H1 (cell line): ENCODE results near the gene OMP. TPM values are rescaled to one million over a fixed set of nuclear protein-coding genes. Genes with fewer than 3 reads are reported as not detected.

Source experiments
- CTCF ChIA-PET: fragments of 300-600 bp; sonication (Branson Sonifier 250); formaldehyde crosslinking; loops from one replicate; lab custom pipeline; 2021; ENCODE audit not compliant: partially characterized antibody; lab: Charles Lee
- POLR2A ChIA-PET: fragments of 300-600 bp; sonication (Branson Sonifier 250); formaldehyde crosslinking; loops from one replicate; lab custom pipeline; 2021; ENCODE audit warnings: inconsistent platforms; ENCODE audit not compliant: partially characterized antibody; lab: Charles Lee
- DNase-seq, 2 experiments: peaks; one replicate each; pipeline versions ENCODE4 v3.0.0 to v3.0.0-alpha.2; 2010 to 2022; ENCODE audit warnings: low spot score in 2 of 2, low read depth in 1 of 2, mixed read lengths in 1 of 2
- FAIRE-seq: peaks from 2 replicates; lab custom pipeline; 2011; peaks lifted over from hg19 to GRCh38; lab: Jason Lieb, UNC
- H2AFZ ChIP-seq: 2 replicates; pipeline ENCODE4 v1.8.1; 2012; ENCODE audit warnings: low read length, inconsistent platforms
- H2AK5ac ChIP-seq: 2 replicates; pipeline ENCODE4 v1.6.1; 2013; ENCODE audit warnings: low read depth, low read length
- H2BK120ac ChIP-seq: replicated peaks from 2 replicates; pipeline ENCODE3; 2013; ENCODE audit warnings: low read depth, low read length, inconsistent platforms
- H2BK12ac ChIP-seq: 2 replicates; pipeline ENCODE4 v1.6.1; 2013; ENCODE audit warnings: low read depth, low read length
- H2BK15ac ChIP-seq: 2 replicates; pipeline ENCODE4 v1.6.1; 2013; ENCODE audit warnings: low read length
- H2BK20ac ChIP-seq: 2 replicates; pipeline ENCODE4 v1.6.1; 2013; ENCODE audit warnings: low read length
- H2BK5ac ChIP-seq: 2 replicates; pipeline ENCODE4 v1.6.1; 2013; ENCODE audit warnings: low read depth, low read length
- H3K14ac ChIP-seq: 2 replicates; pipeline ENCODE4 v1.6.1; 2013; ENCODE audit warnings: inconsistent platforms; ENCODE audit not compliant: insufficient read length
- H3K18ac ChIP-seq: 2 replicates; pipeline ENCODE4 v1.6.1; 2013; ENCODE audit warnings: low read length; ENCODE audit errors: extremely low read depth
- H3K23ac ChIP-seq: 2 replicates; pipeline ENCODE4 v1.6.1; 2013; ENCODE audit warnings: inconsistent platforms; ENCODE audit not compliant: insufficient read length
- H3K23me2 ChIP-seq: 2 replicates; pipeline ENCODE4 v1.6.1; 2013; ENCODE audit warnings: low read depth, low read length
- H3K27ac ChIP-seq: 2 replicates; pipeline ENCODE4 v1.6.1; 2011; ENCODE audit warnings: low read depth, low read length, inconsistent platforms
- H3K27me3 ChIP-seq, 4 experiments: replicated peaks in 1 of 4; 1 replicate in 1 of 4; 2 replicates in 3 of 4; pipeline versions ENCODE4 v1.6.1 to v1.8.1; 2011 to 2013; ENCODE audit warnings: low read length in 3 of 4, mild to moderate bottlenecking in 3 of 4, inconsistent platforms in 2 of 4, mixed read lengths in 2 of 4, moderate library complexity in 1 of 4; ENCODE audit not compliant: control insufficient read depth in 3 of 4, insufficient read depth in 3 of 4; ENCODE audit errors: extremely low read depth in 1 of 4
- H3K36me3 ChIP-seq, 4 experiments: 2 replicates each; pipeline versions ENCODE4 v1.6.1 to v1.8.1; 2011 to 2013; ENCODE audit warnings: mild to moderate bottlenecking in 4 of 4, low read length in 3 of 4, moderate library complexity in 2 of 4, control low read depth in 1 of 4, inconsistent platforms in 1 of 4; ENCODE audit not compliant: insufficient read depth in 4 of 4, control insufficient read depth in 2 of 4
- H3K4ac ChIP-seq: replicated peaks from 2 replicates; pipeline ENCODE3; 2013; ENCODE audit warnings: low read length, low read depth, mixed read lengths, inconsistent platforms; ENCODE audit not compliant: insufficient read length
- H3K4me1 ChIP-seq, 4 experiments: replicated peaks in 1 of 4; 1 replicate in 1 of 4; 2 replicates in 3 of 4; pipeline versions ENCODE4 v1.6.1 to v1.8.1; 2011 to 2013; ENCODE audit warnings: low read length in 3 of 4, inconsistent platforms in 2 of 4, mixed read lengths in 1 of 4; ENCODE audit not compliant: insufficient read depth in 4 of 4, control insufficient read depth in 3 of 4
- H3K4me2 ChIP-seq, 2 experiments: 2 replicates each; pipeline versions ENCODE4 v1.6.1 to v1.8.1; 2011 to 2013; ENCODE audit warnings: low read depth in 2 of 2, low read length in 2 of 2, control low read depth in 1 of 2, inconsistent platforms in 1 of 2, mild to moderate bottlenecking in 1 of 2; ENCODE audit not compliant: insufficient read depth in 1 of 2
- H3K4me3 ChIP-seq, 4 experiments: fragments of 200-600, 300-600 bp in 1 of 4; sonication (generic), shearing (Covaris generic), sonication (Bioruptor Twin) in 1 of 4; 2 replicates each; pipeline versions ENCODE4 v1.5.1 to v1.8.1; 2011 to 2016; ENCODE audit warnings: low read length in 4 of 4, low read depth in 3 of 4, control low read depth in 2 of 4, inconsistent platforms in 2 of 4, mild to moderate bottlenecking in 2 of 4, mixed read lengths in 1 of 4, moderate library complexity in 1 of 4; ENCODE audit not compliant: insufficient read depth in 2 of 4; ENCODE audit errors: extremely low read depth in 1 of 4
- H3K56ac ChIP-seq: replicated peaks from 2 replicates; pipeline ENCODE3; 2013; ENCODE audit warnings: low read depth, mild to moderate bottlenecking, mixed read lengths, low read length, inconsistent platforms; ENCODE audit not compliant: insufficient read length
- H3K79me1 ChIP-seq: 2 replicates; pipeline ENCODE4 v1.6.1; 2013; ENCODE audit warnings: low read depth, low read length, control low read depth
- H3K79me2 ChIP-seq, 2 experiments: 2 replicates each; pipeline versions ENCODE4 v1.6.1 to v1.8.1; 2012 to 2013; ENCODE audit warnings: low read length in 2 of 2, mild to moderate bottlenecking in 2 of 2, inconsistent platforms in 1 of 2; ENCODE audit not compliant: insufficient read depth in 2 of 2, control insufficient read depth in 1 of 2
- H3K9ac ChIP-seq, 4 experiments: replicated peaks in 1 of 4; 1 replicate in 1 of 4; 2 replicates in 3 of 4; pipeline versions ENCODE4 v1.6.1 to v1.8.1; 2011 to 2013; ENCODE audit warnings: low read depth in 3 of 4, low read length in 3 of 4, control low read depth in 2 of 4, mild to moderate bottlenecking in 2 of 4, moderate library complexity in 2 of 4, inconsistent platforms in 1 of 4; ENCODE audit errors: extremely low read depth in 1 of 4
- H3K9me3 ChIP-seq, 2 experiments: 2 replicates each; pipeline versions ENCODE4 v1.6.1 to v1.8.1; 2012 to 2013; ENCODE audit warnings: mild to moderate bottlenecking in 2 of 2, moderate library complexity in 2 of 2, control low read depth in 1 of 2, inconsistent platforms in 1 of 2, low read depth in 1 of 2, low read length in 1 of 2, mixed read lengths in 1 of 2; ENCODE audit not compliant: insufficient read depth in 2 of 2
- H4K20me1 ChIP-seq, 2 experiments: replicated peaks in 1 of 2; 2 replicates each; pipeline versions ENCODE3 to v1.8.1; 2011 to 2013; ENCODE audit warnings: inconsistent platforms in 2 of 2, low read length in 2 of 2, mild to moderate bottlenecking in 1 of 2; ENCODE audit not compliant: insufficient read depth in 2 of 2, control insufficient read depth in 1 of 2
- H4K5ac ChIP-seq: 2 replicates; pipeline ENCODE4 v1.6.1; 2013; ENCODE audit warnings: low read length, low read depth, mixed read lengths, inconsistent platforms; ENCODE audit not compliant: insufficient read length
- H4K8ac ChIP-seq: 2 replicates; pipeline ENCODE4 v1.8.0; 2013; ENCODE audit warnings: mild to moderate bottlenecking, moderate library complexity, low read length, inconsistent platforms; ENCODE audit not compliant: insufficient read depth; ENCODE audit errors: extremely low read depth
- H4K91ac ChIP-seq: replicated peaks from 2 replicates; pipeline ENCODE3; 2013; ENCODE audit warnings: low read length, mixed read lengths, inconsistent platforms; ENCODE audit not compliant: insufficient read length
- CHD2 ChIP-seq: IDR thresholded peaks from 2 replicates; pipeline ENCODE4 v1.6.1; 2012; ENCODE audit warnings: low read length, improper control_type of control experiment
- EZH2 ChIP-seq: fragments of 200-600 bp; sonication (generic); IDR thresholded peaks from 2 replicates; pipeline ENCODE4 v1.7.1; 2012; ENCODE audit warnings: low read depth, mild to moderate bottlenecking, moderate library complexity, low read length, inconsistent platforms; ENCODE audit not compliant: severe bottlenecking
- GABPA ChIP-seq: IDR thresholded peaks from 2 replicates; pipeline ENCODE4 v1.6.1; 2011; ENCODE audit warnings: mild to moderate bottlenecking, low read length, moderate library complexity, borderline replicate concordance; ENCODE audit not compliant: insufficient read depth
- KDM4A ChIP-seq: IDR thresholded peaks from one replicate; pipeline ENCODE4 v1.7.1; 2012; ENCODE audit warnings: low read depth, mild to moderate bottlenecking, moderate library complexity, low read length, inconsistent platforms; ENCODE audit not compliant: severe bottlenecking
- POLR2A ChIP-seq, 2 experiments: IDR thresholded peaks; 1 replicate in 1 of 2; 2 replicates in 1 of 2; pipeline ENCODE4 v1.6.1; 2011; ENCODE audit warnings: low read depth in 2 of 2, low read length in 2 of 2, mild to moderate bottlenecking in 2 of 2; ENCODE audit errors: control extremely low read depth in 1 of 2
- TBP ChIP-seq: IDR thresholded peaks from 2 replicates; pipeline ENCODE4 v1.6.1; 2011; ENCODE audit warnings: low read depth, low read length, improper control_type of control experiment
- WGBS, 2 experiments: shearing (Covaris generic) in 1 of 2; methylation state at CpG; one replicate each; pipeline versions ENCODE4 v1.1.6 to v1.1.7; 2013 to 2015; ENCODE audit warnings: low lambda C conversion rate in 2 of 2, mixed read lengths in 2 of 2, inconsistent platforms in 1 of 2, low coverage in 1 of 2, missing lambda C conversion rate in 1 of 2; ENCODE audit not compliant: insufficient replicate concordance in 2 of 2, insufficient coverage in 1 of 2, insufficient read length in 1 of 2; ENCODE audit errors: extremely low coverage in 1 of 2, missing lambda C conversion rate in 1 of 2; 5-methylcytosine and 5-hydroxymethylcytosine counted together
- polyA plus RNA-seq, 7 experiments: library from polyadenylated mRNA; depleted of rRNA in 3 of 7; stranded (reverse) in 5 of 7; unstranded in 2 of 7; fragments of >200 nt in 5 of 7; fragments of 200-250 nt in 2 of 7; gene quantifications; 1 replicate in 5 of 7; 2 replicates in 1 of 7; 4 replicates in 1 of 7; pipeline versions ENCODE4 v1.2.1 to v1.2.3, GENCODE V29; 2011 to 2013; ENCODE audit warnings: missing spikeins in 2 of 7, mixed read lengths in 2 of 7
- total RNA-seq: library from RNA; stranded (reverse); fragmentation: NEBNext Ultra II Directional; extraction: Animal tissue kit (Norgen Biotek cat#: 25700); gene quantifications from 2 replicates; pipeline ENCODE4 v1.2.1, GENCODE V29; 2021
- TF ChIP-seq, protein P1 (sequence below): IDR thresholded peaks from 2 replicates; pipeline ENCODE4 v1.6.1; 2012; ENCODE audit warnings: low read length, inconsistent platforms

OMP gene
- total and polyA plus RNA-seq, 2 of the 8 experiments (the other 6 are each of a cell fraction or from before 2014, with no cell fraction given), result not detected

DNA sequence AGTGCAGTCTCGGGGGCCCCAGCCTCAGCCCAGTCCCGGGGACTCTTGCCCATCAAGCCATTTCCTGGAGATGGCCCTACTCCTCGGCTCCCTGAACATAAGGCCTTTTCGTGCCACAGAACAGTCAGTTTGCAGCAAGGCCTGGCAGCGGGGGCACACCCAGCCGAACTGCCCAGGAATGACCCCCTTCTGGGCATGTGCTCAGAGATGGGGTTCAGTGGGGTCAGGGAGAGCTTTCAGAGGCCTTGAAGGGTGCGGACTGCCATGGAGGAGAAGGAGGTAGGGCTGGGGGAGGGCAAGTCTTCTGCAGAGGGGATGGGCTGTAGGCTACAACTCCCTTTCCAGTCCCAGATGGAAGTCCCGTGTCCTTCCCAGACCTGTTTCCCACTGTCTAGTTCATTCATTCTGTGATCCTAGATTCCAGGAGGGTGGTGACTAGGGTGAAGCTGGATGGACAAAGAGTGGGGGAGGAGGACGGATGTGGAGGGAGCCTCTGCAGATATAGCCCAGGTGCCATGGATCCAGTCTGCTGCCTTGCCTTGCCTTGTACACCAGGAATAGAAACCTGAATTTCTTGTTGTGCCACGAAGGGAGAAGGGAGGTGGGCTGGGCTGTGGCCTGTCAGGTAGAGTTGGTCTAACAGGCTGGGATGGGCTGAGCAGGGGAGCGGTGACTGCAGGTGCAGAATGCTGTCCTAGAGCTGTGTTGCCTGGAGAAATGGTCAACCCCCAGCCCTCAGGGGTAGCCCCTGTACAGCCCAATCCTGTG is 14.2 kb upstream of the OMP start:
- no peaks in the 10 kb centered on the region for H3K79me2 ChIP-seq
- H3K27ac ChIP-seq, result no peak overlapping the region
- DNase-seq, result no peak
- H2BK15ac ChIP-seq, result no peak overlapping the region
- ChIA-PET POLR2A (no interaction called here), CTCF (interaction anchor here (0.9 to 11.6 kb wide), 7 partner anchors 8 to 222 kb away, joined by 4 to 297 read pairs (median 63); partner anchors contain the start of gene OMP)
- no peak overlapping the region for H3K4me3 ChIP-seq
- no peak overlapping the region for H3K14ac ChIP-seq
- H4K91ac ChIP-seq, result no peak overlapping the region
- no peak overlapping the region for H3K23ac ChIP-seq
- H2BK120ac ChIP-seq, result no peak overlapping the region
- no peak overlapping the region for H3K4me2 ChIP-seq
- H3K4ac ChIP-seq, result no peak overlapping the region
- no peak overlapping the region for H2AFZ ChIP-seq
- H3K4me1 ChIP-seq, result peaks cover 0 to 8% (median 2%) of the 10 kb centered on the region in 4 experiments; a peak in 3 of 7 replicates
- H2BK20ac ChIP-seq, result no peak overlapping the region
- H2AK5ac ChIP-seq, result no peak overlapping the region
- H3K9me3 ChIP-seq, result no peaks in the 10 kb centered on the region
- peaks cover 3 to 4% of the 10 kb centered on the region in 2 experiments for H4K20me1 ChIP-seq
- no peak overlapping the region for H3K18ac ChIP-seq
- no peak overlapping the region for H3K56ac ChIP-seq
- H3K27me3 ChIP-seq, result no peaks in the 10 kb centered on the region
- no peak for FAIRE-seq
- H3K36me3 ChIP-seq, result no peaks in the 10 kb centered on the region
- 76% methylated on average over 11 of the region's 11 CpGs; no CpG with 5 or more reads in 1 of the 2 experiments for WGBS, 2 experiments
- H4K5ac ChIP-seq, result no peak overlapping the region
- no peaks in the 10 kb centered on the region for H3K23me2 ChIP-seq
- no peak overlapping the region for H2BK5ac ChIP-seq
- no peak overlapping the region for H3K9ac ChIP-seq
- no peak overlapping the region for H4K8ac ChIP-seq
- no peak overlapping the region for H2BK12ac ChIP-seq
- no peaks in the 10 kb centered on the region for H3K79me1 ChIP-seq
- TF ChIP-seq EZH2, result no peak
- TF ChIP-seq, protein P1, sequence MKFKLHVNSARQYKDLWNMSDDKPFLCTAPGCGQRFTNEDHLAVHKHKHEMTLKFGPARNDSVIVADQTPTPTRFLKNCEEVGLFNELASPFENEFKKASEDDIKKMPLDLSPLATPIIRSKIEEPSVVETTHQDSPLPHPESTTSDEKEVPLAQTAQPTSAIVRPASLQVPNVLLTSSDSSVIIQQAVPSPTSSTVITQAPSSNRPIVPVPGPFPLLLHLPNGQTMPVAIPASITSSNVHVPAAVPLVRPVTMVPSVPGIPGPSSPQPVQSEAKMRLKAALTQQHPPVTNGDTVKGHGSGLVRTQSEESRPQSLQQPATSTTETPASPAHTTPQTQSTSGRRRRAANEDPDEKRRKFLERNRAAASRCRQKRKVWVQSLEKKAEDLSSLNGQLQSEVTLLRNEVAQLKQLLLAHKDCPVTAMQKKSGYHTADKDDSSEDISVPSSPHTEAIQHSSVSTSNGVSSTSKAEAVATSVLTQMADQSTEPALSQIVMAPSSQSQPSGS, result no peak
- TF ChIP-seq CHD2, result no peak
- no peak for TF ChIP-seq GABPA
- no peak for TF ChIP-seq TBP
- TF ChIP-seq KDM4A, result no peak
- TF ChIP-seq POLR2A (IDR thresholded peaks at IDR 0.05; ENCODE audit: control extremely low read depth in 1 of 2, low read depth in 2 of 2, low read length in 2 of 2), result no peak
